HEK293 (cell line): ENCODE measurements around the gene PRR35.

Experiments
- CTCF ChIP-seq: fragments of 450-650 bp; formaldehyde crosslinking; IDR thresholded peaks from 2 replicates; pipeline ENCODE4 v1.5.1; 2016; ENCODE audit warnings: missing biosample characterization, missing genetic modification characterization
- EGR2 ChIP-seq: fragments of 450-650 bp; formaldehyde crosslinking; IDR thresholded peaks from 2 replicates; pipeline ENCODE4 v1.5.1; 2016; ENCODE audit warnings: low read depth, missing biosample characterization, missing genetic modification characterization
- HIC1 ChIP-seq: fragments of 450-650 bp; formaldehyde crosslinking; IDR thresholded peaks from 2 replicates; pipeline ENCODE4 v1.5.1; 2016; ENCODE audit warnings: missing biosample characterization, missing genetic modification characterization
- PRDM6 ChIP-seq: fragments of 450-650 bp; formaldehyde crosslinking; IDR thresholded peaks from 2 replicates; pipeline ENCODE4 v1.5.1; 2017; ENCODE audit warnings: missing biosample characterization, missing genetic modification characterization
- RBAK ChIP-seq: fragments of 450-650 bp; formaldehyde crosslinking; IDR thresholded peaks from 2 replicates; pipeline ENCODE4 v1.5.1; 2016; ENCODE audit warnings: missing biosample characterization, missing genetic modification characterization
- SETDB1 ChIP-seq: IDR thresholded peaks from one replicate; pipeline ENCODE4 v1.6.1; 2017; ENCODE audit warnings: mild to moderate bottlenecking, low read length, moderate library complexity, mixed read lengths; ENCODE audit not compliant: insufficient read length
- SP2 ChIP-seq: fragments of 450-650 bp; formaldehyde crosslinking; IDR thresholded peaks from 2 replicates; pipeline ENCODE4 v1.5.1; 2016; ENCODE audit warnings: missing biosample characterization, missing genetic modification characterization
- SP7 ChIP-seq: fragments of 450-650 bp; formaldehyde crosslinking; IDR thresholded peaks from 2 replicates; pipeline ENCODE4 v1.5.1; 2016; ENCODE audit warnings: missing biosample characterization, missing genetic modification characterization
- YY1 ChIP-seq: fragments of 450-650 bp; formaldehyde crosslinking; IDR thresholded peaks from 2 replicates; pipeline ENCODE4 v1.5.1; 2018; ENCODE audit warnings: missing biosample characterization, missing genetic modification characterization
- ZBTB6 ChIP-seq: fragments of 450-650 bp; formaldehyde crosslinking; IDR thresholded peaks from 2 replicates; pipeline ENCODE4 v1.5.1; 2017; ENCODE audit warnings: missing biosample characterization, missing genetic modification characterization
- ZFHX2 ChIP-seq: fragments of 450-650 bp; formaldehyde crosslinking; conservative IDR thresholded peaks from 2 replicates; pipeline ENCODE4 v1.5.1; 2016; ENCODE audit warnings: missing biosample characterization, missing genetic modification characterization
- ZIC2 ChIP-seq: fragments of 450-650 bp; formaldehyde crosslinking; IDR thresholded peaks from 2 replicates; pipeline ENCODE4 v1.5.1; 2016; ENCODE audit warnings: missing biosample characterization, missing genetic modification characterization
- ZNF114 ChIP-seq: fragments of 450-650 bp; formaldehyde crosslinking; IDR thresholded peaks from 2 replicates; pipeline ENCODE4 v1.5.0; 2017; ENCODE audit warnings: missing biosample characterization, missing genetic modification characterization
- ZNF121 ChIP-seq: fragments of 450-650 bp; formaldehyde crosslinking; IDR thresholded peaks from 2 replicates; pipeline ENCODE4 v1.5.1; 2016; ENCODE audit warnings: missing biosample characterization, missing genetic modification characterization
- ZNF132 ChIP-seq: fragments of 450-650 bp; formaldehyde crosslinking; IDR thresholded peaks from 2 replicates; pipeline ENCODE4 v1.5.1; 2017; ENCODE audit warnings: missing biosample characterization, missing genetic modification characterization, borderline replicate concordance
- ZNF133 ChIP-seq: fragments of 450-650 bp; formaldehyde crosslinking; IDR thresholded peaks from 2 replicates; pipeline ENCODE4 v1.5.1; 2016; ENCODE audit warnings: missing biosample characterization, missing genetic modification characterization
- ZNF16 ChIP-seq: fragments of 450-650 bp; formaldehyde crosslinking; IDR thresholded peaks from 2 replicates; pipeline ENCODE4 v1.5.1; 2016; ENCODE audit warnings: low read depth, missing biosample characterization, missing genetic modification characterization
- ZNF175 ChIP-seq: fragments of 450-650 bp; formaldehyde crosslinking; IDR thresholded peaks from 2 replicates; pipeline ENCODE4 v1.5.1; 2016; ENCODE audit warnings: missing biosample characterization, missing genetic modification characterization
- ZNF184 ChIP-seq: fragments of 450-650 bp; IDR thresholded peaks from 2 replicates; pipeline ENCODE4 v1.5.1; 2018; ENCODE audit warnings: missing biosample characterization, mild to moderate bottlenecking, missing genetic modification characterization
- ZNF202 ChIP-seq: fragments of 450-650 bp; formaldehyde crosslinking; IDR thresholded peaks from 2 replicates; pipeline ENCODE4 v1.5.1; 2016; ENCODE audit warnings: missing biosample characterization, missing genetic modification characterization, borderline replicate concordance
- ZNF324 ChIP-seq: fragments of 450-650 bp; formaldehyde crosslinking; IDR thresholded peaks from 2 replicates; pipeline ENCODE4 v1.5.1; 2016; ENCODE audit warnings: missing biosample characterization, missing genetic modification characterization
- ZNF335 ChIP-seq: fragments of 450-650 bp; formaldehyde crosslinking; conservative IDR thresholded peaks from 2 replicates; pipeline ENCODE4 v1.5.1; 2016; ENCODE audit warnings: missing biosample characterization, missing genetic modification characterization
- ZNF366 ChIP-seq: fragments of 450-650 bp; formaldehyde crosslinking; conservative IDR thresholded peaks from 2 replicates; pipeline ENCODE4 v1.5.1; 2016; ENCODE audit warnings: missing biosample characterization, missing genetic modification characterization
- ZNF558 ChIP-seq: fragments of 450-650 bp; formaldehyde crosslinking; IDR thresholded peaks from 2 replicates; pipeline ENCODE4 v1.5.1; 2016; ENCODE audit warnings: missing biosample characterization, missing genetic modification characterization
- ZNF596 ChIP-seq: fragments of 450-650 bp; IDR thresholded peaks from 2 replicates; pipeline ENCODE4 v1.5.0; 2018; ENCODE audit warnings: missing biosample characterization, mild to moderate bottlenecking, missing genetic modification characterization, moderate library complexity
- ZNF623 ChIP-seq: fragments of 450-650 bp; formaldehyde crosslinking; IDR thresholded peaks from 2 replicates; pipeline ENCODE4 v1.5.1; 2016; ENCODE audit warnings: missing biosample characterization, missing genetic modification characterization
- ZNF76 ChIP-seq: fragments of 450-650 bp; formaldehyde crosslinking; IDR thresholded peaks from 2 replicates; pipeline ENCODE4; 2016; ENCODE audit warnings: low read depth, missing biosample characterization, missing genetic modification characterization, borderline replicate concordance
- ZSCAN23 ChIP-seq: fragments of 450-650 bp; formaldehyde crosslinking; IDR thresholded peaks from 2 replicates; pipeline ENCODE4 v1.5.1; 2016; ENCODE audit warnings: missing biosample characterization, missing genetic modification characterization
- ZSCAN30 ChIP-seq: fragments of 450-650 bp; IDR thresholded peaks from 2 replicates; pipeline ENCODE4 v1.5.1; 2018; ENCODE audit warnings: missing biosample characterization, mild to moderate bottlenecking, missing genetic modification characterization, moderate library complexity
- TF ChIP-seq, protein P1 (sequence below): fragments of 450-650 bp; formaldehyde crosslinking; IDR thresholded peaks from 2 replicates; pipeline ENCODE4 v1.5.1; 2016; ENCODE audit warnings: missing biosample characterization, missing genetic modification characterization

The PRR35 gene

DNA sequence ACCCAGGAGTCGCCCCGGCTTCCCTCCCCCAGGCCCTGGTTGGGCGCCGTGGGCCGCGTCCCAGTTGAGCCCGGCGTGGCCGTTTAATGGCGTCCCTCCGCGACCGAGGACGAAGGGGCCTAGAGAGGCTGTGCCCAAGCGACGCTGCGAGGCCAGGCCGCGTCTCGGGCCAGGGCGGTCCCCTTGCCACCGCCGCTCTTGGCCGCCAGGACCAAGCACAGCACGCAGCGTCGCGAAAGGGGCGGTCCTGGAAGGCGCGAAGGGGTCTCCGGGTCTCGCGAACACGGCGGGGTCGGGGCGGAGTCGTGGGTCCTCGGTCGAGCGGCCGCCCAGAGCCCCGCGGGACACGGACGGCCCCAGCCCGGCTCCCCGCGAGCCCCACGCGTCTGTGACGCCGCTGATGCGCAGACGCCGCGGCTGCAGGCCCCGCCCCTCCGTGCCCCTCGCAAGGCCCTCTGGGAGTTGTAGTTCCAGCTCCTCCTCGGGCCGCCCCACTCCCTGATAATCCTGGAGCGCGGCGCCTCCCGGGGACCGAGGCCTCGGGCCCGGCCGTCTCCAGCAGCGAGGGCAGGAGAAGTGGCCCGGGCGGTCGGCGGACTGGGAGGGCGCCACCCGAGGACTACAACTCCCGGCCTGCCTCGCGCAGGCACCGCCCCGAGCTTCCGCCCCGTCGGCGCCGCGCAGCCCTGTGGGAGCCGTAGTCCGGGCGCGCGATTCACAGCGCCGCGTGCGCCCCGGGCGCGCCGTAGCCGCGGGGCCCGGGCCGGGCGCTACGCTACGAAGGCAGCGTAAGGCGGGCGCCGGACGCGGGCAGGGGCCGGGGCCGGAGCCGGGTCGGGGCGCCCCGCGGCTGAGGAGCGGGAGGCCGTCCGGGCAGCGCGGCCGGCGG is 32.9 kb upstream of the PRR35 start, which contains the start of gene CAPN15 (continued):
- TF ChIP-seq ZNF335 (tag by site-specific recombination) (peak; percentile 97), ZNF121 (tag by site-specific recombination) (no peak), ZNF114 (no peak), SETDB1 (no peak), ZNF366 (tag by site-specific recombination) (no peak), SP2 (tag by site-specific recombination) (peak; percentile 77), RBAK (tag by site-specific recombination) (no peak), ZFHX2 (tag by site-specific recombination) (peak; percentile 5; the same call in 1 of the 2 replicates), ZNF76 (peak; percentile 100), ZSCAN30 (tag by site-specific recombination) (no peak; the same call in 1 of the 2 replicates), ZNF16 (tag by site-specific recombination) (no peak), PRDM6 (tag by site-specific recombination) (no peak), ZSCAN23 (tag by site-specific recombination) (no peak), ZNF184 (tag by site-specific recombination) (no peak; the same call in 1 of the 2 replicates), ZIC2 (tag by site-specific recombination) (no peak), EGR2 (no peak), HIC1 (tag by site-specific recombination) (no peak; the same call in 1 of the 2 replicates), ZBTB6 (tag by site-specific recombination) (peak; percentile 72), ZNF596 (tag by site-specific recombination) (no peak), ZNF558 (tag by site-specific recombination) (no peak), ZNF175 (tag by site-specific recombination) (no peak), YY1 (peak; percentile 50), CTCF (tag by site-specific recombination) (peak; percentile 25; the same call in 1 of the 2 replicates), ZNF623 (tag by site-specific recombination) (no peak), ZNF132 (tag by site-specific recombination) (no peak), SP7 (tag by site-specific recombination) (peak; percentile 38; the same call in 1 of the 2 replicates), ZNF133 (tag by site-specific recombination) (no peak), ZNF202 (tag by site-specific recombination) (no peak), ZNF324 (tag by site-specific recombination) (no peak)
- TF ChIP-seq, protein P1, sequence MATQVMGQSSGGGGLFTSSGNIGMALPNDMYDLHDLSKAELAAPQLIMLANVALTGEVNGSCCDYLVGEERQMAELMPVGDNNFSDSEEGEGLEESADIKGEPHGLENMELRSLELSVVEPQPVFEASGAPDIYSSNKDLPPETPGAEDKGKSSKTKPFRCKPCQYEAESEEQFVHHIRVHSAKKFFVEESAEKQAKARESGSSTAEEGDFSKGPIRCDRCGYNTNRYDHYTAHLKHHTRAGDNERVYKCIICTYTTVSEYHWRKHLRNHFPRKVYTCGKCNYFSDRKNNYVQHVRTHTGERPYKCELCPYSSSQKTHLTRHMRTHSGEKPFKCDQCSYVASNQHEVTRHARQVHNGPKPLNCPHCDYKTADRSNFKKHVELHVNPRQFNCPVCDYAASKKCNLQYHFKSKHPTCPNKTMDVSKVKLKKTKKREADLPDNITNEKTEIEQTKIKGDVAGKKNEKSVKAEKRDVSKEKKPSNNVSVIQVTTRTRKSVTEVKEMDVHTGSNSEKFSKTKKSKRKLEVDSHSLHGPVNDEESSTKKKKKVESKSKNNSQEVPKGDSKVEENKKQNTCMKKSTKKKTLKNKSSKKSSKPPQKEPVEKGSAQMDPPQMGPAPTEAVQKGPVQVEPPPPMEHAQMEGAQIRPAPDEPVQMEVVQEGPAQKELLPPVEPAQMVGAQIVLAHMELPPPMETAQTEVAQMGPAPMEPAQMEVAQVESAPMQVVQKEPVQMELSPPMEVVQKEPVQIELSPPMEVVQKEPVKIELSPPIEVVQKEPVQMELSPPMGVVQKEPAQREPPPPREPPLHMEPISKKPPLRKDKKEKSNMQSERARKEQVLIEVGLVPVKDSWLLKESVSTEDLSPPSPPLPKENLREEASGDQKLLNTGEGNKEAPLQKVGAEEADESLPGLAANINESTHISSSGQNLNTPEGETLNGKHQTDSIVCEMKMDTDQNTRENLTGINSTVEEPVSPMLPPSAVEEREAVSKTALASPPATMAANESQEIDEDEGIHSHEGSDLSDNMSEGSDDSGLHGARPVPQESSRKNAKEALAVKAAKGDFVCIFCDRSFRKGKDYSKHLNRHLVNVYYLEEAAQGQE (tag by site-specific recombination), result no peak
